PC-3 (cell line): ENCODE data around the gene SEC14L6.

Experiments used
- EZH2 ChIP-seq: fragments of 300-600 bp; sonication (generic); IDR thresholded peaks from one replicate; pipeline ENCODE4 v1.6.1; 2017; ENCODE audit warnings: antibody characterized with exemption, mild to moderate bottlenecking, low read length; ENCODE audit not compliant: unreplicated experiment
- TF ChIP-seq, protein P1 (sequence below): fragments of 300-600 bp; sonication (generic); conservative IDR thresholded peaks from 2 replicates; pipeline ENCODE4 v1.5.1; 2017; ENCODE audit warnings: antibody characterized with exemption, low read depth, mild to moderate bottlenecking, low read length

DNA sequence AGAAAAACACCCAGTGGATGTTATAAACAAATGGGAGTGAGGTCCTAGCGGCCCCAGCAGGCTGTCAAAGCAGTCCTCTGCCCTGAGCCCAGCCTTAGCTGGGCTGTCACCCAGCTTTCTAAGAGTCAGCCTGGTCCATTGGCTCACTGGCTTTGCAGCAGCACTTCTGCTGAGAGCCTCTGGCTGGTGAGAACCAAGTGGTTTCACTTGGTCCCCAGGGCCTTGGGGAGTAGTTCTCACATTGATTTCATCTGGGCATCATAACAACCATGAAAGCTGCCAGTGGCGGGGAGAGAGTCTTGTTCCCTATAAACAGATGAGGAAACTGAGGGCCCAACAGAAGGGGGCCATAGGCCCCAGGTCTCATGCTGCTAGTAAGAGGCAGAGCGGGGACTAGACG is 11.4 kb downstream of the SEC14L6 start:
- TF ChIP-seq, protein P1, sequence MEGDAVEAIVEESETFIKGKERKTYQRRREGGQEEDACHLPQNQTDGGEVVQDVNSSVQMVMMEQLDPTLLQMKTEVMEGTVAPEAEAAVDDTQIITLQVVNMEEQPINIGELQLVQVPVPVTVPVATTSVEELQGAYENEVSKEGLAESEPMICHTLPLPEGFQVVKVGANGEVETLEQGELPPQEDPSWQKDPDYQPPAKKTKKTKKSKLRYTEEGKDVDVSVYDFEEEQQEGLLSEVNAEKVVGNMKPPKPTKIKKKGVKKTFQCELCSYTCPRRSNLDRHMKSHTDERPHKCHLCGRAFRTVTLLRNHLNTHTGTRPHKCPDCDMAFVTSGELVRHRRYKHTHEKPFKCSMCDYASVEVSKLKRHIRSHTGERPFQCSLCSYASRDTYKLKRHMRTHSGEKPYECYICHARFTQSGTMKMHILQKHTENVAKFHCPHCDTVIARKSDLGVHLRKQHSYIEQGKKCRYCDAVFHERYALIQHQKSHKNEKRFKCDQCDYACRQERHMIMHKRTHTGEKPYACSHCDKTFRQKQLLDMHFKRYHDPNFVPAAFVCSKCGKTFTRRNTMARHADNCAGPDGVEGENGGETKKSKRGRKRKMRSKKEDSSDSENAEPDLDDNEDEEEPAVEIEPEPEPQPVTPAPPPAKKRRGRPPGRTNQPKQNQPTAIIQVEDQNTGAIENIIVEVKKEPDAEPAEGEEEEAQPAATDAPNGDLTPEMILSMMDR: no peak
- no peak for TF ChIP-seq EZH2
